NCI-H2227 (cell line): ENCODE results near the gene GOLM1.
"Not testable (repeated sequence)": the region's sequence is repeated elsewhere in the genome, so short reads cannot be mapped to it uniquely, and the experiment has no call there.

Experiments
- DNase-seq: peaks from one replicate; lab custom pipeline; 2025; ENCODE audit not compliant: unreplicated experiment; lab: John Stamatoyannopoulos, UW

The GOLM1 gene

GRCh38 chr9:86091477-86091876, 7.9 kb downstream of the GOLM1 start:
- DNase-seq, result no peak

DNA sequence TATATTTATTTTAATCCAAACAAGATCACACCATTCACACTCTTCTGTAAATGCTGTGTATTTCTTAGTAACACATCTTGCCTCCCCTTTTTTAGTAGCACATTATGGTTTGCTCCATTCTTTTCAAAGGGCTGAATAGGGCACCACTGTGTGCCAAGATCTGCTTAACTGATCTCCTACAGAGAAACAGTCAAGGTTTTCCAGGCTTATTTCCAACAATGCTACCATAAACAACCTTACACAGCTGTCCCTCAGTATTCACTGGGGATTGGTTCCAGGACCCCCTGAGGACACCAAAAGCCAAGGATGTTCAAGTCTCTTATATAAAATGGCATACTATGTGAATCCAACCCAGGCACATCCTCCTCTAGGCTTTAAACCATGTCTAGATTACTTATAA, 16.5 kb downstream of the GOLM1 start:
- no peak for DNase-seq

GRCh38 chr9:86079865-86080469, 19.4 kb downstream of the GOLM1 start:
- DNase-seq, result no peak

DNA sequence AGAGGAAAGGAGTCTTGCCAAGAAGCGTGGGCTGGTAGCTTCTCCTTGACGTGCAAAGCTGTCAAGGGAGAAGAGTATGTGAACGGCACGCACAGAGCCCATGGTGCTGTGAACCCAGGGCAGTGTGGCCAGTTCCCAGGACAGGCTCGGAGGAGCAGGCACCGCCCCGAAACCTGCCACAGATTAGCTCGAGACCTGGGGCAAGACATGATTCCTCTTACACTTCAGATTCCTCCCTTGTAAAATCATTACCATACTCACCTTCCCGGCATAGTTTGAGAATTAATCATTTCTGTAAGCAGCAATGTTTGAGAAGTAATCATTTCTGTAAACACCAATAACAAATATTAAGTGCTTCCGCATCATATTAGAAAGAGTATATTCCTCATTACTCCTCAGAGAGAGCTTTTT, 19.9 kb downstream of the GOLM1 start:
- no peak for DNase-seq

DNA sequence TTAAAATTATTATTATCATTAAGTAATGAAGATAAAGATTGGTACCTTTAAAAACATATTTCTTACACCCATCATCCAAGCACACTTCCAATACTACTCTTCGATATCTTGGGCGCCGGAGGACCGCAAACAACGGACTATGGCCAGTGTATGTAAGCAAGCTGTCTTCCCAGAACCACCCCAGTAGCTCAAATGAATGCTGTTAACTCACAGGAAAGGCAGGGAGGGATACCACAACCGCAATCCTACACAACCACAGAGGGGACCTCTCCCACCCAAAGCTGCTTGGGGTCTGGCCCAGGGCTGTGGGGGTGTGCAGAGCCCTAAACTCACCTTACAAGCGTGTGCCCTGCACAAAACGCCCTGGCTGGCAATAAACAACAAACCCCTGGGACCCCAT, 20.6 kb downstream of the GOLM1 start:
- no peak for DNase-seq

DNA sequence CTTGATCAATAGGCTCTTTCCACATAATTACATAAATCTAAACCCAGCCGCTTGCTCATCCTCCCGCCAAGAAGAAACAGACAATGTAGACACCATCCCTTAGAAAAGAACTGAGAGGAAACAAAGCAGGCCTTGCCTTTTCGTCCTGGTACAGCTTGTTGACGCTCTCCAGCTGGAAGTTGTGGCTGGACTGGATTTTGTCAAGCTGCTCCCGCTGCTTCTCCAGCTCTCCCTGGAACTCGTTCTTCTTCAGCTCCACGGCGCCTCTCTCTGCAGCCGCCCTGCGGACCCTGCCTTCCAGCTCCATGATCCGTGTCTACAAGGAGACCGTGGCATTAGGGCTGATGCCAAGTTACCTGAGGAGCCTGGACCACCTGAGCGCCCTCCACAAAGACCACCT, 22.1 kb downstream of the GOLM1 start:
- DNase-seq, result no peak

- DNase-seq, result no peak
These were observed 23.9 kb downstream of the GOLM1 start for GRCh38 chr9:86075132-86076109.

DNA sequence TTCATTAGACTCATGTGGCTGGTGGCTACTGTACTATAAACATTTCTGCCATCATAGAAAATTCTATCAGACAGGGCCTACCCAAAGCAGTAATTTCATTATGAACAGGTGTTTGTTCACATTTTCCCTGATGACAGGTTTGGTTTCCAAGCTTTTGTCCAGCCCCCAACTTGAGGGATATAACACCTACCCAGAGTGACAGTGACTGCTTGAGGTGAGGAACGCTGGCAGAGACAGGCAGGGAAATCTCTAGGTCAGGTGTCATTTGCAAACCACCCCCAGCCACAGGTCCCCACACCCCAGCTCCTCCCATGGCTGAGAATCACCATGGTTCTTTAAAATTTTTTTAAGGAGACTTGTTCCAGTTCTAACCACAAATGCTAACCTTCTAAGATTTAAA, 25.5 kb downstream of the GOLM1 start:
- no peak for DNase-seq

DNA sequence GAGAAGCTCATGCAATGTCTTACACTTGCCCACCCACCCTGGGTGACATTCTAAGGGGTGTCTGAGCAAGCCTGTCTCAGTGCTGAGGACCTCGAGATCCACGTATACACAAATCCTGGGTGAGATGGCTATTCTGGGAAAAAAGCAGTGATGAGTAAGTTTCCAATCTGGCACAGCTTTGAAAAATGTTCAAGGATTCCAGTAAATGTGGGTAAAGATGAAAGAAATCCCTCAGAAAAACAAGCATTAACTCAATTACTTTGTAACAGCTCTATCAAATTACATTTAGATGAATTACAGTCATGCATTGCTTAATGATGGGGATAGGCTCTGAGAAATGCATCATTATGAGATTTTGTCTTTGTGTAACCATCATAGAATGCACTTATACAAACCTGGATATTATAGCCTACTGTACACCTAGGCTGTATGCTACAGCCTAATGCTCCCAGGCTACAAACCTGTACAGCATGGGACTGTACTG, 26.9 kb downstream of the GOLM1 start:
- DNase-seq, result no peak

DNA sequence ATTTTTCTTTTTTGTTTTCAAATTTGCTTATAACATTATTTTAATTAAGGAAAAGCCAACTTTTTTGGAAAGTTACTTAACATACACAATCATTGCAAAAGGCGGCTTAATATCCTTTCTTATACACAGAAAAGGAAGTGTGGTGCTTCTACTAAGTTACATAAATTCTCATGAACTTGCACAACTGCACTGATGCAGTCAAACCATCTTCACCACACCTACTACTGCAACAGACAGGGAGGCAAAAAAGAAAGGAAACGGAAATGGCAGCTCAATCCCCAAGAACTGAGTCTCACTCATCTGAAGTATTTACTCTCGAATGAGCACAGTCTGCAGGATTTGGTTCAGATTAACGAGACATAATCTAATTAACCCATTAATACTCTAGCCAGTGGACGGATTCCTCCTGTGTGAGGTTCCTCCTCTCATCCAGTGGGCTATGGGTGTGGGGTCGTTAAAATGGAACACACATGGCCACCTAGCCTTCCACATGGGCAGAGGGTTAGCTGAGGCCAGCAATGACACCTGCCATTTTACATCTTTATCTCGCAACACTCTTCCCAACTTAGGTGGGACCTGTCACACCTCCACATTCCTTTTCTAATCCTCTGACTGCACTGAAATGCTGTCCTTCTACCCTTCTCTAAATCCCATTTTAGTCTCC, 30.0 kb downstream of the GOLM1 start:
- no peak for DNase-seq

DNA sequence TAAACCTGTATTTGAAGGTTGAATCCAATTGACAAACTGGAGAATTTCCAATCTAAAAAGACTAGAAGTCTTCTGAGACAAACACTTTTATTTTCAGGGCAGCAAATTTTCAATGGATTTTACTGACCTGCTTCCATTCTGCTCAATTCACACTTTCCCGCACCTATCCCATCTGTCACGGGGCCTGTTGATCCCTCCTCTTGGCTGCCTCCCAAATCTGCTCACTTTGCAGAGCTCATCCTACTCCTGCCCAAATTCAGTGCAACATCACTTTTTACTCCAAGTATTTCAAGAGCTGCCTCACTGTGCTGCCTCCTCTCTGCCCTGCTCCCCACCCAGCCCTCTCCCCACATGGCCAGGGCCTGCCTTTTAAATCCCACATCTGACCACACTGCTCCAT, 35.1 kb downstream of the GOLM1 start:
- DNase-seq, result no peak

GRCh38 chr9:86062845-86063693, 36.3 kb downstream of the GOLM1 start:
- DNase-seq, result no peak

DNA sequence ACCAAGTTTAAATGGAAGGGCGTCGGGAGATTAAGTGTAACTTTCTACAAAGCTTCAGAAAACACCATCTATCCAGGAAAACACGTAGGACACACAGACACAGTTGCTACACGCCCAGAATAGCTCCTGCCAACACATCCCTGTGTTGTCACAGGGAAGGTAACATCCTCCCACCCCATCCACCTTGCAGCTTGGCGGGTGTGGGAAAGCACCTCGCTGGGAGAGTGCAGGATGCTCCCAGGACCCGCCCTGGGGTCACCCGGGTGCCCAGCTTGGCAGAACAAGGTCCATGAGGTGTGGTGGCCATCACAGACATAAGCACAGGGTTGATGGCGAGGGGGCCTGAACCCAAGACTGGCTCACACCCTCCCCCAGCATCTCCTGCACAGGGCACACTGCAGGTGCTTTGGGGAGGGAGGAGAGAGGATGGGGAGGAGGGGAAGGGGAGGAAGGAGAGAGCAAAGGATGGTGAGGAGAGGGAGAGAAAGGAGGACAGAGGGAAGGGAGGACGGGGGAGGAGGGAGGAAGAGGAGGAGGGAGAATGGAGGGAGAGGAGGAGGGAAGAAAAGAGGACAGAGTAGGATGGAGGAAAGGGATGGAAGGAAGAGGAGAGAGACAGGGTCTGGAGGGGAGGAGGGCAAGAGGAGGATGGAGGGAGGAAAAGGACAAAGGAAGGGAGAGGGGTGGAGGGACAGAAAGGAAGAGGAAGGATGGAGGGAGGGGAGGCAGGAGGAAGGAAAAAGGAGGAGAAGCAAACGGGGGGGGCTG, 37.2 kb downstream of the GOLM1 start:
- DNase-seq, result no peak

- no peak for DNase-seq
These were observed 41.9 kb downstream of the GOLM1 start for GRCh38 chr9:86057491-86057890.

DNA sequence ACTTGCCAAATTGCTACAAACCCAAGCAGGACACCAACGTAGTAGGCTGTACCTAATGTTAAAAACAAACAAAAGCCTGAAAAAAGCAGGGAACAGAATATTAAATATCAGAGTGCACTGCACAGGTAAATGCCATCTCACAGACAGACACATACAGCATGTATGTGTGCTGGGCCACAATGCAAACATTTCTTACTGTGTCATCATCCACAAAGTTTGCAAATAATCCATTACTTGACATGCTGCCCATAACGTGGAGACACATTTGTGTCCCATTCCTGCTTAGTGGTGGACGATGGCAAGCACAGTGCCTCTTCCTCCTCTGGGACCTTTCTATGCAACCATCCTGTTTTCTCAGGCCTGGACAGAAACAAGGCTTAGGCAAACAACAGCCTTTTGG, 44.7 kb downstream of the GOLM1 start:
- DNase-seq, result no peak

DNA sequence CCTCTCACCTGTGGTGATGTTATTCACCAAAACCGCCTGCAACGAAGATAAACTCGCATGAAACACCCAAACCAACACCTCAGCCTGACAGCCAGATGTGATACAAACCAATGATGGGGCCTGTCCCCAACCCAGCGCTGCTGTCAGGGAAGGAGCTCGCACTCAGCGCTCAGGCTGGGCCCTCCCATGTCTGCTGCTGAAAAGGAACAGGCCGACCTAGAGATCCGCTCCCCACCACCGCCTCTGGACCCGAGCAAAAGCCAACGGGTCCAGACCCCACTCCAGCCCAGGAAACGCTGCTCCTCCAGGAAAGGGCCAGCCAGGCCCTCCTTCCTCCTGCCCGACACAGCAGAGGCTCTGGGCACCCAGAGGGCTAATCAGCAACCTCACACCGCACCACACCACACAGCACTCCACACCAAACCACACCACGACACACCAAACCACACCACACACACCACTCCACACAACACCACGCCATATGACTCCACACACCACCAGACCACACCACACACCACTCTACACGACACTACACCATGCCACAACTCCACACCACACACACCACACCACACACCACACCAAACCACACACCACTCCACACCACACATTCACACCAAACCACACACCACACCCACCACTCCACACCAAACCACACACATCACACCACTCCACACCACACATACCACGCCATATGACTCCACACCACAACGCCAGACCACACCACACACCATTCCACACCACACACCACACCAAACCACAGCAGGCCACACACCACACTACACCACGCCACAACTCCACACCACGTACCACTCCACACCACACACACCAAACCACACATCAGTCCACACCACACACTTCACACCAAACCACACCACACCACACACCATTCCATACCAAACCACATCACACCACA, 46.5 kb downstream of the GOLM1 start:
- no peak for DNase-seq

DNA sequence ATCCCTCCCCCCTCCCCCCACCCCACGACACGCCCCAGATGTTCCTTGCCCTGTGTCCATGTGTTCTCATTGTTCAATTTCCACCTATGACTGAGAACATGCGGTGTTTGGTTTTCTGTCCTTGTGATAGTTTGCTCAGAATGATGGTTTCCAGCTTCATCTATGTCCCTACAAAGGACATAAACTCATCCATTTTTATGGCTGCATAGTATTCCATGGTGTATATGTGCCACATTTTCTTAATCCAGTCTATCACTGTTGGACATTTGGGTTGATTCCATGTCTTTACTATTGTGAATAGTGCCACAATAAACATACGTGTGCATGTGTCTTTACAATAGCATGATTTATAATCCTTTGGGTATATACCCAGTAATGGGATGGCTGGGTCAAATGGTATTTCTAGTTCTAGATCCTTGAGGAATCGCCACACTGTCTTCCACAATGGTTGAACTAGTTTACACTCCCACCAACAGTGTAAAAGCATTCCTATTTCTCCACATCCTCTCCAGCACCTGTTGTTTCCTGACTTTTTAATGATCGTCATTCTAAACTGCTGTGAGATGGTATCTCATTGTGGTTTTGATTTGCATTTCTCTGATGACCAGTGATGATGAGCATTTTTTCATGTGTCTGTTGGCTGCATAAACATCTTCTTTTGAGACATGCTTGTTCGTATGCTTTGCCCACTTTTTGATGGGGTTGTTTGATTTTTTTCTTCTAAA, 51.2 kb downstream of the GOLM1 start:
- DNase-seq, result not testable (repeated sequence)

- no peak for DNase-seq
These were observed 52.0 kb downstream of the GOLM1 start for GRCh38 chr9:86047361-86047760.
